Upper lobe of left lung (tissue), 4 donors: ENCODE measurements around the gene TNFAIP1.
"Not testable (repeated sequence)": the region's sequence is repeated elsewhere in the genome, so short reads cannot be mapped to it uniquely, and the experiment has no call there.

ENCODE experiments used
- EP300 ChIP-seq, 4 donors: sonication (generic); formaldehyde crosslinking; IDR thresholded peaks; one replicate each; pipeline ENCODE4 v1.5.1; 2017; ENCODE audit warnings: antibody characterized with exemption in 4 of 4, control low read depth in 2 of 4
- POLR2A ChIP-seq, 4 donors: fragments of 450-650 bp; IDR thresholded peaks; one replicate each; pipeline ENCODE4 v1.5.1; 2016 to 2017; ENCODE audit warnings: antibody characterized with exemption in 4 of 4, mild to moderate bottlenecking in 2 of 4
- POLR2AphosphoS5 ChIP-seq, 2 donors: sonication (generic); formaldehyde crosslinking; IDR thresholded peaks; one replicate each; pipeline ENCODE4 v1.5.1; 2017; ENCODE audit warnings: antibody characterized with exemption in 2 of 2
- TF ChIP-seq, protein P1 (sequence below), 6 experiments: fragments of 450-650 bp in 4 of 6; fragments of 200-600 bp in 2 of 6; sonication (generic) in 2 of 6; IDR thresholded peaks; one replicate each; pipeline ENCODE4 v1.5.1; 2016 to 2019; ENCODE audit warnings: antibody characterized with exemption in 6 of 6

DNA sequence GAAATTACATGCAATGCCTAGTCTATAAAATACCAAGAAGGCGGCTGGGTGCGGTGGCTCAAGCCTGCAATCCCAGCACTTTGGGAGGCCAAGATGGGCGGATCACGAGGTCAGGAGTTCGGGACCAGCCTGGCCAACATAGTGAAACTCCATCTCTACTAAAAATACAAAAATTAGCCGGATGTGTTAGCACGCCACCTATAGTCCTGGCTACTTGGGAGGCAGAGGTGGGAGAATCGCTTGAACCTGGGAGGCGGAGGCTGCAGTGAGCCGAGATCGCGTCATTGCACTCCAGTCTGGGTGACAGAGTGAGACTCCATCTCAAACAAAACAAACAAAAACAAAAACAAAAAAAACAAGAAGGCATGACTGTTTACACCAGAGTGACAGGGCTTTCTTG is 42.7 kb upstream of the TNFAIP1 start:
- TF ChIP-seq, protein P1, sequence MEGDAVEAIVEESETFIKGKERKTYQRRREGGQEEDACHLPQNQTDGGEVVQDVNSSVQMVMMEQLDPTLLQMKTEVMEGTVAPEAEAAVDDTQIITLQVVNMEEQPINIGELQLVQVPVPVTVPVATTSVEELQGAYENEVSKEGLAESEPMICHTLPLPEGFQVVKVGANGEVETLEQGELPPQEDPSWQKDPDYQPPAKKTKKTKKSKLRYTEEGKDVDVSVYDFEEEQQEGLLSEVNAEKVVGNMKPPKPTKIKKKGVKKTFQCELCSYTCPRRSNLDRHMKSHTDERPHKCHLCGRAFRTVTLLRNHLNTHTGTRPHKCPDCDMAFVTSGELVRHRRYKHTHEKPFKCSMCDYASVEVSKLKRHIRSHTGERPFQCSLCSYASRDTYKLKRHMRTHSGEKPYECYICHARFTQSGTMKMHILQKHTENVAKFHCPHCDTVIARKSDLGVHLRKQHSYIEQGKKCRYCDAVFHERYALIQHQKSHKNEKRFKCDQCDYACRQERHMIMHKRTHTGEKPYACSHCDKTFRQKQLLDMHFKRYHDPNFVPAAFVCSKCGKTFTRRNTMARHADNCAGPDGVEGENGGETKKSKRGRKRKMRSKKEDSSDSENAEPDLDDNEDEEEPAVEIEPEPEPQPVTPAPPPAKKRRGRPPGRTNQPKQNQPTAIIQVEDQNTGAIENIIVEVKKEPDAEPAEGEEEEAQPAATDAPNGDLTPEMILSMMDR (IDR thresholded peaks at IDR 0.05), result not testable (repeated sequence)
- TF ChIP-seq POLR2A, EP300, POLR2AphosphoS5 (IDR thresholded peaks at IDR 0.05): not testable (repeated sequence)
